Activated effector memory CD4-positive, alpha-beta T cell treated with anti-CD3 and anti-CD28 coated beads, Interleukin-2, amount 50 U/mL, for 16 hours (primary cell): ENCODE measurements around the gene DNM3.
"Not testable (repeated sequence)": the region's sequence is repeated elsewhere in the genome, so short reads cannot be mapped to it uniquely, and the experiment has no call there.

Experiments used
- DNase-seq: peaks from one replicate; pipeline ENCODE4 v3.0.0-alpha.2; 2020

Gene DNM3

GRCh38 chr1:172406968-172407367, 565.7 kb downstream of the DNM3 start:
- no peak for DNase-seq

- no peak for DNase-seq
Measured at GRCh38 chr1:172408958-172409357, 567.7 kb downstream of the DNM3 start.

DNA sequence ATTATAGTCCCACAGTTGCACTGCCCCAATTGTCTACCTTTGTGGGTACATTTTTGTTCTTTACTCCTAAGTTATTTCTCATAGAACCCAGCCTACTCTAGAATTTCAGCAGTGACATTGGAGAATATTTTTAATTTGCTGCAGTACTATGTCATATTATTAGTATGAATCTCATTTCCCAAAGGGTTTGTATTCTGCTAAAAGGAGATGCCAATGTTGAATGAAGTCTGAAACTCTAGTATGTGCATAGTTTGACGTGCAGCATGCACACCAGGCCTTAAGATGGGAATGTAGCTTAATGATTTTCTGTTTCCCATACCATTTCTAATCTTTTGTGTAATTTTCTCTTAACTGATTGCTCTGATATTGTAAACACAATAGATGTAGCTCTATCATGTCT, 568.7 kb downstream of the DNM3 start:
- no peak for DNase-seq

GRCh38 chr1:172411791-172412338, 570.6 kb downstream of the DNM3 start:
- DNase-seq, result no peak

DNA sequence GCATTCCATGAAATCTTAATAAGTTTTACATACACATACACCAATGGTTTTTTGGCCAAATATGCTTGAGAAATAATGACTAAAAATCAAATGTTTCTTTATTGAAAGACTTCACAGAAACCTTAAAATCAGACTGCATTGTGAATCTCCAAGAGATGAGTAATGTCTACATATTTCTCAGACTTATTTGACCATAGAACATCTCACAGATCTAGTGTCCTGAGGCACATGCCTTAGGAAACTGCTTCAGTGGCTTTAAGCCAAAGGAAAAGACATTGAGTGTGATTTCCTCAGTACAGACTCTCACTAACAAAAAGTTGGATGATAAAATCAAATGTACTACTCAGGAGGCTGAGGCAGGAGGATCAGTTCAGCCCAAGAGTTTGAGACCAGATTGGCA, 573.0 kb downstream of the DNM3 start:
- no peak for DNase-seq

GRCh38 chr1:172416496-172417035, 575.3 kb downstream of the DNM3 start:
- DNase-seq, result no peak

DNA sequence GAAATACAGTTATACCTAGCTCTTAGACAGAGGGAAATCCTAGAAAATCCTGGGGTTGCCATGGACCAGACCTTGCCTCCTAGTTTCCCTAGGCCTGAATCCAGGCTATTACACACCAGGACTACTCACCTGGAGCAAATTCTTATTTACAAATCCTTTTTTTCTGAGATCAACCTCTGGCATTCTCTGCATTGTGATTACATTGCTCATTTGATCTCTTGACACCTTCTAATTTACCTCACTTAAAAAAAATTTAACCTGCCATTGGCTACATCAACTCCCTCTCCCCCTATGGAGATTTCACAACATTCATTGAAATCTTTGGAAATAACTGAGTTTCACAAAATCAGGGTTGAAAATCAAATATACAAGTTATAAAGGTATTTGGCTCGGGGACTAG, 576.3 kb downstream of the DNM3 start:
- no peak for DNase-seq

DNA sequence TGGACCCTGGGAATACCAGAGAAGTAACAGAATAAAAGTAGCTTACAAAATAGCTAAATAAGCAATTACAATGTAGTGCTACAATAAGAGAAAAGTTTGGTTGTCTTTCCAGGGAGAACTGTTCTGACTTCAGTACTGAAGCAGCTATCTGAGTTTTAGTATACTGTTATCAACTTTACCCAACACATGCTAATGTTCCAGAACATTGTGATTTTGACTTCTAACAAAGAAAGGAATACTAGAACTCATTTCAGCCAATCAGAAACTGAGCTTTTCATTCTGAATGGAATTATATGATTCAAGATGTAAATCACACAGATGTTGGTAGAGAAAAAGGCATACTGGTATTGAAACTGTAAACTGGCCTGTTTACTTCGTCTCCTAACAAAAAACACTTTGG, 579.1 kb downstream of the DNM3 start, which contains the start of gene C1orf105:
C1orf105 (plus strand) TSS at position 301 of the 400 bp plus-strand sequence. CDS start 201 bp downstream, outside the sequence.
- DNase-seq, result no peak

- no peak for DNase-seq
Measured at GRCh38 chr1:172421974-172422604, 580.8 kb downstream of the DNM3 start.

DNA sequence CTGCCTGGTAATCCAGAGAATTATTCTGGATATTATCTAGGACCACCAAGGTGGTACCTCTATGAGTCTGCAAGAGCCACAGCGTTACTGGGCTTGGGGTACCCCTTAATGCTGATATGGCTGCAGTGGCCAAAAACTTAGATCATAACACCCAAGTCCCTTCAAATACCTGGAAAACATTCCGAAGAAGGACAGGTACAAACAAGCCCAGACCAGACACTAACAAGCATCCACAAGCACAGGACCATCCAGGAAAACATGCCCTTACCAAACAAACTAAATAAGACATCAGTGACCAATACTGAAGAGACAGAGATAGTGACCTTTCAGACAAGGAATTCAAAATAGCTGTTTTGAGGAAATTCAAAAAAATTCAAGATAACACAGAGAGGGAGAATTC, 582.0 kb downstream of the DNM3 start:
- DNase-seq, result no peak

DNA sequence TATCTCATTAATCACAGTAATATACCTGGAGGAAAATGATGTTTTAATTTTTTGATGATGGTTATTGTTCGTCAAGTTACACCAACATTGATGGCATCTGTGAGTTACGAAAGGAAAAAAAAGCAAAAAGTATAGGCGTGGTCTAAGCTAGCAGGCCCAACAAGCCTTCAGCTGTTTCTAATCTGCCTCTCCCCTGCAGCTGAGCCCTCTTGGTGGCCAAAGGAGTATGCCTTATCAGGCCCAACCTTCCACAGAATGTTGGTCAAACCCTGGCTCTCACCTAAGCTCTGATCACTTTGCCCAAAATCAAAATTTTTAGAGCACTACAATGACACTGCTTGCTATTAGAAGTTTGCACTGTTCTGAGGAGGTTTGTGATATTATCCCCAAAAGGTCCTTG, 584.0 kb downstream of the DNM3 start:
- no peak for DNase-seq

GRCh38 chr1:172427191-172427590, 585.9 kb downstream of the DNM3 start:
- no peak for DNase-seq

DNA sequence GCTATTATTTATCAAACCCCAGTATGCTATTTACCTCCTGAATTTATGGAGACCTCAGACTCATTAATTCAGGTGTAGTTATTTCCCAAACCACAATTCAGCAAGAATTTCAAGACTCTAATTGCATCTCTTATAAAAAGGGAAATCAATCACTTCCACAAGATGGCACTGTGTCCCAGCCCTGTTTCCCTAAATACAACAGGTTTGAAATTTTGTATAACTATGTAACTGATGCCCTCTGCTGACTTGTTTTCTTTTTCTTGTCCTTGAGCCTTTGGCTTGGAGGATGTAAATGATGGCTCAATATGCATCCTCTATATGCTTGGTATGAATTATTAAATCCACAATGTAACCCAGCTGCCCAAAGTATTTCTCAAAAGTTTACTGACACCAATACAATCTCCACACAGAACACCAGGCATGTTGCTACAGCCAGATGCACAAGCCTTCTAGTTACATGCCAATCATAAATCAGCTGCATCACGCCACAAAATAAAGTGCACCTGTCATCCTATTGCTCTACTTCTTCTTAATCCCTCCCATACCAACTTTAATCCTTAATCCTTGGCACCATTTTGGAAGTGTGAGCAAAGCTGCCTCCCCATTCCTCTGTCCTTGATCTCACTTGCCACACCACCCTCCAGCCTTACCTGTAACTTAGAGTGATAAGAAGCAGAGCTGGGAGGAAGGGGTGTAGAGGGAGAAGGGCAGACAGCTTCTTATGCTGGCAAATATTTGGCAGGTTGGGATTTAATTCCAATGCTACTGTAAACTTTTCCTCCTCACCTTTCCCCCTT, 588.2 kb downstream of the DNM3 start:
- DNase-seq, result no peak

DNA sequence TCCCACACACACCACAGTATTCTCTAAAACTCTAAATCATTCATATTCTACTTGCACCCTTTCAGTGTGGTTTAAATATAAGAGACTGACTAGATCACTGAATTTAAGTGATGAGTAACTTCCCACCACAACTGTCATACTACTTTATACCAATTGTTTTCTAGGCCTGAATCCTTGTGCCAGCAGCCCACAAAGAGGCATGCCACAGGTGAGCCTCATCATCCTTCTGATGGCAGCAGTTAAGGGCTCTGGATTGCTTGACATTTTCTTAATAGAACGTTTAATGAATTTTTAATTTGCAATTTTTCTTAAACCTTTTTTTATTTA, 588.8 kb downstream of the DNM3 start:
- DNase-seq, result no peak

- DNase-seq, result no peak
Measured at GRCh38 chr1:172431204-172431603, 589.9 kb downstream of the DNM3 start.

DNA sequence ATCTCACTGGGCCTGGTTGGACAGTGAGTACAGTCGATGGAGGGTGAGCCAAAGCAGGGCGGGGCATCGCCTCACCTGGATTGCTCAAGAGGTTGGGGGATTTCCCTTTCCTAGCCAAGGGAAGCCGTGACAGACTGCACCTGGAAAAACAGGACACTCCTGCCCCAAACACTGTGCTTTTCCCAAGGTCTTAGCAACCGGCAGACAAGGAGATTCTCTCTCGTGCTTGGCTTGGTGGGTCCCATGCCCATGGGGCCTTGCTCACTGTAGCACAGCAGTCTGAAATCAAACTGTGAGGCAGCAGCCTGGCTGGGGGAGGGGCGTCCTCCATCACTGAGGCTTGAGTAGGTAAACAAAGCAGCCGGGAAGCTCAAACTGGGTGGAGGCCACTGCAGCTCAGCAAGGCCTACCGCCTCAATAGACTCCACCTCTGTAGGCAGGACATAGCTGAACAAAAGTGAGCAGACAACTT, 590.5 kb downstream of the DNM3 start:
- DNase-seq, result no peak

DNA sequence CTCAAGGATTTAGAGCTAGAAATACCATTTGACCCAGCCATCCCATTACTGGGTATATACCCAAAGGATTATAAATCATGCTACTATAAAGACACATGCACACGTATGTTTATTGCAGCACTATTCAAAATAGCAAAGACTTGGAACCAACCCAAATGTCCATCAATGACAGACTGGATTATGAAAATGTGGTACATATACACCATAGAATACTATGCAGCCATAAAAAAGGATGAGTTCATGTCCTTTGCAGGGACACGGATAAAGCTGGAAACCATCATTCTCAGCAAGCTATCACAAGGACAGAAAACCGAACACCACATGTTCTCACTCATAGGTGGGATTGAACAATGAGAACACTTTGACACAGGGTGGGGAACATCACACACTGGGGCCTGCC, 595.9 kb downstream of the DNM3 start:
- DNase-seq, result not testable (repeated sequence)

DNA sequence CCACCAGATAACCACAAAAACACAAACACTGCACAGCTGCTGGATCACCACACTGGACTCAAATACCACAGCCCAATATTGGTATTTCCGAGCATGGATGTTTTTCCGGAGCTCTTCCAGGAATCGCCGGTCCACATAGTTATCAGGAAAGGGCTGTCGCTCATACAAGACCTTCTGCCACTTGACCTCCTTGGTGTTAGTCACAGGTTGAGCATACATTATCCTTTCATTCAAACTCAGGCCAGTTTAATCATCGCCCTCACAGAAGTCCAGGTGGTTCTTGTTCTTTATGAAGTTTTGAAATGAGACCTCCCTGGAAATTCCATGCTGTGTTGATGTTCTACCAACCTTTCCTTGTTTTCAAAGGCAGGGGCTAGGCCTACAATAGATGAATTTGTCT, 601.1 kb downstream of the DNM3 start:
- DNase-seq, result no peak

- DNase-seq, result no peak
Measured at GRCh38 chr1:172442843-172443565, 601.7 kb downstream of the DNM3 start.

DNA sequence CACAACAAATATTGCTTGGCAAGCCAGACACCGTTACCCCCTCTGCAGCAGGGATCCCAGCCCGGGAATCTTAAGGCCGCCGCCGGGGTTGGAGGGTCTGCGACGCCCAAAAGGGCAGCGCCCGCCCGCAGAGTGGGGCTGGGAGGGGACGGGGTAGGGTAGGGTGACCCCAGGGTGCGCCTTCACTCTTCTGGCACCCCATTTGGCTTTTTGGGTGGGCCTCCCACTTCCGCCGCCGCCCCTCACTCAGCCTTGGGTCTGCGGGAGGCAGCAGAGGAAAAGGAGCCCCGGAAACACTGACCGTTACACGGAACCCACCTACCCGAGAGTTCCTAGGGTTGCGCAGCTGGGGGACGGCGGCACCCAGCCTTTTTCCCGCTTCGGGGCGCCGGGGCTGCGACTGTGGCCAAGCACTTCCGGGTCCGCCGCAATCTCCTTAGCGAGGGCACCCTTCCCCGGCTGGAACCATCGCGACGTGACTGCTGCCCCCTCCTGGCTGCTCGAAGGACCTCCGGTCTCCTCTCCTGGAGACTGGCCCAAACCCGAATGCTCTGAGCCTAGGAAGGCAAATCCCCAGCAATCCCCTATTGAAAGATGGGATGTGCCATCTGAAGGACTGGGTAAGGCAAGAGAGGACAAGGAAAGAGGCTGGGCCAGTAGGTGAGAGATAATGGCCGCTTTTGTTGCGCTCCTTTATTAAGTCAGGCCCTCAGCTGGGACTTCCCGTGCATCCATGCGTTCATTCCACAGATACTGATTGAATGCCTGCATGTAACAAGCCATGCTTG, 602.6 kb downstream of the DNM3 start, which contains the start of gene PIGC:
PIGC (minus strand) TSS at position 404 of the 788 bp plus-strand sequence. CDS start 1,447 bp downstream, outside the sequence.
- peak; percentile 96 for DNase-seq

DNA sequence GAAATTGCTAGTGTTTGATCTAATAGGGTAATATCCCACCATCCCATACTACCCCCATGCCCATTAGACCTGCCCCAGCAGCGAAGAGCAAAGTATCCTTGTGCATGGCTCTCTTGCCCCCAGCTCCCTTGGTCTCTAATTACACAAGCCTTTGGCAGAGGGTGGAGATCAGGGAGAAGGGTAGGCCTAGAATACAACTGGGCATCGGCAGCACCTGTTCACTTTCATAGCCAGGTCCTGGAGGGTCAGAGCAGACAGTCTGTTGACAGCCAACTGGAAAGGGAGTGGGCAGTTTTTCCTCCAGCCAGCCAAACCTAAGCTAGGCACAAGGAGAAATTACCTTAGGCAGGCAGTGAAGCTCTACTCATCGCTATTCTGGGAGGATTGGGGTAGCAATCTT, 605.2 kb downstream of the DNM3 start:
- DNase-seq, result no peak

DNA sequence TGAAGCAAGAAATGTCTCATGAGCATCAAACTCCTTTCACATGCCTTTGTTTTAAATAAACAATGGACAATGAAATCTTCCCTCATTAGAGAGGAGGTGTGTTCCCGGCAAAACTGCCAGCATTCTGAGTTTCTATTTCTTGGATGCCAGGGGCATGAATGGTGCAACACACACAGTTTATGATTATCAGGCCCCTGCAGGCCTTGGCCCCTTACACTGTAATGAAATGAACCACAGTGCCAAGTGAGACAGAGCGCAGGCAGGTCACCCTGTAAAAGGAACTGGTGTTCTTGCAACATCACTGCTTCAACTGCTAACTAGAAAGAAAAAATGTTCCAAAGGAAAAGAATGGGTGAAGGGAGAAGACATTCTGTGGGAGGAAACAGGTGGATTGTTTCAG, 606.3 kb downstream of the DNM3 start:
- DNase-seq, result no peak
